GM12864 (cell line): ENCODE results near the gene SEMA6B.

Experiments
- DNase-seq: peaks from one replicate; pipeline ENCODE4 v3.0.0-alpha.2; 2011; ENCODE audit warnings: low read depth
- H3K4me3 ChIP-seq: 2 replicates; pipeline ENCODE4 v1.5.1; 2011; ENCODE audit warnings: mild to moderate bottlenecking, low read depth, low read length, control low read depth
- CTCF ChIP-seq: IDR thresholded peaks from 2 replicates; pipeline ENCODE4 v1.5.1; 2011; ENCODE audit warnings: low read depth, mild to moderate bottlenecking, moderate library complexity, low read length, control low read depth, inconsistent platforms; ENCODE audit errors: missing control alignments

Gene SEMA6B

GRCh38 chr19:4497770-4498389 is 61.6 kb downstream of the SEMA6B start:
- no peak overlapping the region for H3K4me3 ChIP-seq
- DNase-seq, result no peak
- TF ChIP-seq CTCF, result no peak

- DNase-seq, result no peak
- no peak for TF ChIP-seq CTCF
- H3K4me3 ChIP-seq, result no peak overlapping the region
Measured at GRCh38 chr19:4496304-4496703, 63.2 kb downstream of the SEMA6B start.

GRCh38 chr19:4495471-4495870 is 64.0 kb downstream of the SEMA6B start:
- no peak overlapping the region for H3K4me3 ChIP-seq
- DNase-seq, result no peak
- TF ChIP-seq CTCF, result peak; percentile 83

GRCh38 chr19:4494691-4495064 is 64.8 kb downstream of the SEMA6B start:
- no peak for DNase-seq
- no peak for TF ChIP-seq CTCF
- no peak overlapping the region for H3K4me3 ChIP-seq

GRCh38 chr19:4493929-4494690 is 65.4 kb downstream of the SEMA6B start:
- TF ChIP-seq CTCF, result no peak
- DNase-seq, result no peak

GRCh38 chr19:4493104-4493928 is 66.2 kb downstream of the SEMA6B start:
- DNase-seq, result no peak
- TF ChIP-seq CTCF, result no peak
- no peak overlapping the region for H3K4me3 ChIP-seq

More at GRCh38 chr19:4493929-4494690, 65.4 kb downstream of the SEMA6B start:
- no peak overlapping the region for H3K4me3 ChIP-seq
